ENCODE results near the gene IL20.
A peak's percentile ranks its signal among the peaks of the same experiment; 100 is the strongest.
"Not testable (repeated sequence)": the region's sequence is repeated elsewhere in the genome, so short reads cannot be mapped to it uniquely, and the experiment has no call there.

The IL20 gene

GRCh38 chr1:206843626-206844025 is 21.8 kb upstream of the IL20 start:
- no peak for DNase-seq (ENCODE audit: low spot score)

DNA sequence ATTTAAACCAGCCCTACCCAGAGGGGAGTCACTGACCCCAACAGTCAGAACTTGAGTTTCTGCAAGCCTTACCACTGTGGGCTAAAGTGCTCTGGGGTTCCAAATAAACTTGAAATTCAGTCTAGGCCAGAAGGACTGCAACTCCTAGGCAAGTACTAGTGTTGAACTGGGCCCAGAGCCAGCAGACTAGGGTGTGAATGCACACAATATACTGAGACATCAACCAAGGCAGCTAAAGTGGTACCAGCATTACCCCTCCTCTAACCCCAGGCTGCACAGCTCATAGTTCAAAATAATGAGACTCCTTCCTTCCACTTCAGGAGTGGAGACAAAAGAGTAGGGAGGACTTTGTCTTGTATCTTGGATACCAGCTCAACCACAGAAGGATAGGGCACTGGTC is 18.9 kb upstream of the IL20 start:
- no peak for DNase-seq (ENCODE audit: low spot score)

GRCh38 chr1:206847337-206847834 is 18.0 kb upstream of the IL20 start:
- no peak for DNase-seq (ENCODE audit: low spot score)

- DNase-seq (ENCODE audit: low spot score): no peak
Measured at GRCh38 chr1:206847946-206848345, 17.5 kb upstream of the IL20 start.

GRCh38 chr1:206850401-206850800 is 15.0 kb upstream of the IL20 start:
- no peak for DNase-seq (ENCODE audit: low spot score)

- DNase-seq (ENCODE audit: low spot score): no peak
Measured at GRCh38 chr1:206851341-206852010, 13.9 kb upstream of the IL20 start.

DNA sequence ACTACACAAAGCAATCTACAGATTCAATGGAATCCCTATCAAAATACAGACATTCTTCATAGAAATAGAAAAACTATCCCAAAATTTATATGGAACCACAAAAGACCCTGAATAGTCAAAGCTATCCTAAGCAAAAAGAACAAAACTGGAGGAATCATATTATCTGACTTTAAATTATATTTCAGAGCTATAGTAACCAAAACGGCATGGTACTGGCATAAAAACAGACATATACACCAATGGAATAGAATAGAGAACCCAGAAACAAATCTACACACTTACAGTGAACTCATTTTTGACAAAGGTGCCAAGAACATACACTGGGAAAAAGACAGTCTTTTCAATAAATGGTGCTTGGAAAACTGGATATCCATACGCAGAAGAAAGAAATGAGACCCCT is 12.8 kb upstream of the IL20 start:
- not testable (repeated sequence) for DNase-seq (ENCODE audit: low spot score)

DNA sequence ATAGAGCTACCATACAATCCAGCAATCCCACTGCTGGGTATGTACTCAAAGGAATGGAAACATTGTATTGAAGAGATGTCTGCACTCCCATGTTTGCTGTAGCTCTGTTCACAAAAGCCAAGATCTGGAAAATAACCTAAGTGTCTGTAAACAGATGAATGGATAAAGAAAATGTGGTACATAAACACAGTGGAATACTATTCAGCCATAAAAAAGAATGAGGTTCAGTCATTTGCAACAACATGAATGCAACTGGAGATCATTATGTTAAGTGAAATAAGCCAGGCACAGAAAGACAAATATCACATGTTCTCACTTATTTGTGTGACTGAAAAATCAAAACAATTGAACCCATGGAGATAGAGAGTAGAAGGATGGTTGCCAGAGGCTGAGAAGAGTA is 11.7 kb upstream of the IL20 start:
- DNase-seq (ENCODE audit: low spot score): not testable (repeated sequence)

GRCh38 chr1:206854401-206855129 is 10.9 kb upstream of the IL20 start:
- no peak for DNase-seq (ENCODE audit: low spot score)

GRCh38 chr1:206855859-206856258 is 9.6 kb upstream of the IL20 start:
- no peak for DNase-seq (ENCODE audit: low spot score)

DNA sequence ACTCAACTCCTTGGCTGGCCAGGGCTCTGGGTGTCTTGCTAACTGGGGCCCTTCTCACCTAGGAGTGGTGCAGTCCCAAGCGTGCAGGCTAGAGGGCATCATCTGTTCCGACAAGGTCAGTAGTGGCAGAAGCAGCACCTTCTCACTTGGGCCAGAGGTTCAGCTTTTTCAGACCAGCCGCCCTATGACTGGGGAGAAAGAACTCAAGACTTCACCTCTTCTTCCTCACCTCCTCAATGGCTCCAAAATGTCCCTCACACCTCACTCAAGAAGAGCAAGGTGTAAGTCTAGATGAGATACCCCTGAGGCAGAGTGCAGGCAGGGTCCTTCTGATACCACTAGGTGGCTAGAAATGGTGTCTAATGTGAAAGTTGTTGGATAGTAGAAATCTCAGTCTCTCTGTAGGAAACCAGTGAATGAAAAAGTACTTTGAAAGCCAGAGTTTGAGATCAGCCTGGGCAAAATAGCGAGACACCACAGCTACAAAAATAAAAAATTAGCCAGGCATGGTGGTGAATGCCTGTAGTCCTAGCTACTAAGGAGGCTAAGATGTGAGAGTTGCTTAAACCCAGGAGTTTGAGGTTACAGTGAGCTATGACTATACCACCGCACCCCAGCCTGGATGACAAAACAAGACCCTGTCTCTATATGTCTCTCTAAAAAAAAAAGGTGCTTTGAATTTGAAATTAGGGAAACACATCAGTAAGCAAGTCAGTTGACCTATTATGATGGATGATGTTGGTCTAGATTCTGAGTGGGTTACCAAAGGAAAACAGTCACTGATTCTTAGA is 8.6 kb upstream of the IL20 start:
- no peak for DNase-seq (ENCODE audit: low spot score)

DNA sequence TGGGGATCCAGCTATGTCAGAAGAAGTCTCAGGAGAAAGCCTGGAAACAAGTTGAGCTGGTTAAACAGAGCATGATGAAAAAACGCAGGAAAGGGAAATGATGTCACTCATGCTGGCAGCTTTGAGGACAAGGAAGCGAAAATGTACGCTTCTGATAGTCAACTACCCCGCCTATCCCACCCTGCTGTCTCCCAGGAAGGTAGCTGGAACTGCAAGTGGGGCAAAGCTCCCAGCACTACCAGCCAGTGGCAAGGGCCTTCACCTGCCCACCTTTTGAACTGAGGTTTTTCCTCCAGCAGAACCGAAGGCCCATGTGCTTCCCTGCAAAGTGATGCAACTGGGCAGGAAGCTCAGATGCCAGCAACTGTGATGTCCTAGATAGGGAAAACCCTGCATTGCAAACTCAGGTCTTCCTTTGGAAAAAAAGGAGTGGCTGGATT is 6.3 kb upstream of the IL20 start:
- DNase-seq (ENCODE audit: low spot score): peak; percentile 10

- no peak for DNase-seq (ENCODE audit: low spot score)
Measured at GRCh38 chr1:206860165-206860564, 5.3 kb upstream of the IL20 start.

DNA sequence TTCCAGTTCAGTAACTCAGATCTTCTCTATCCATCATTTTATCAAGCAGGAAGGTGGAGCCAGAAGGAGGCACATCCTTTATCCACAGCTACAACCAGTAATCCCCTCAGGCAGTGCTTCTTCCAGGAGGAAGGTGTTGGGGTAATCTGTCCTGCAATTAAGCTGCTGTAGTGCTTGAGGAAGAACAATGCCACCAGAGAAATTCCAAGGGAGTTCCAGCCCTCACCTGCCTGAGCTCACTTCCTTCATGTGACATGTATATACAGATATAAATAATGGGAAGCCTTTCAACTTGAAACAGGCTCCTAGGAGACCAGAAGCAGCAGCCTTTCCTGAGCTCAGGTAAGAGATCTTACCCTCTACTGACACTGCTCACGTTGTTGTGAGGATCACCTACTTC is 2.2 kb upstream of the IL20 start:
- no peak for DNase-seq (ENCODE audit: low spot score)

- no peak for DNase-seq (ENCODE audit: low spot score)
Measured at GRCh38 chr1:206866062-206866461, 639 bp downstream of the IL20 start.

- no peak for DNase-seq (ENCODE audit: low spot score)
Measured at GRCh38 chr1:206867239-206867638, 1.8 kb downstream of the IL20 start.

DNA sequence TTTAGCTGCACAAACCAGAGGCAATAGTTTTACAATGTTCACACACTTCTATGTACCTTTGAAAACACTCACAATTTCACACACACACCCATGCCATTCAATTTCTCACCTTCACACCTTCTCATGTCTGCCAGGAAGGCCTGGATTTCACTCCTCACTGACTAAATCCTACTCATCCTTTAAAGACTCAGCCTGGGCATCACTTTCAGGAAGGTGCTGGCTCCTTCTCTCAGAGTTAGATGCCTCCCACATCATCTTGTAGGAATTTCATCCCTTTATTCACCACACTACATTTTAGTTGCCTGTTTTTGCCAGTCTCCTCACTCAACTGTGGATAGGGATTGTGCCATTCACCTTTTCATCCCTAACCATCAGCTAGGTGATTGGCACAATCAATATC is 2.3 kb downstream of the IL20 start:
- no peak for DNase-seq (ENCODE audit: low spot score)

DNA sequence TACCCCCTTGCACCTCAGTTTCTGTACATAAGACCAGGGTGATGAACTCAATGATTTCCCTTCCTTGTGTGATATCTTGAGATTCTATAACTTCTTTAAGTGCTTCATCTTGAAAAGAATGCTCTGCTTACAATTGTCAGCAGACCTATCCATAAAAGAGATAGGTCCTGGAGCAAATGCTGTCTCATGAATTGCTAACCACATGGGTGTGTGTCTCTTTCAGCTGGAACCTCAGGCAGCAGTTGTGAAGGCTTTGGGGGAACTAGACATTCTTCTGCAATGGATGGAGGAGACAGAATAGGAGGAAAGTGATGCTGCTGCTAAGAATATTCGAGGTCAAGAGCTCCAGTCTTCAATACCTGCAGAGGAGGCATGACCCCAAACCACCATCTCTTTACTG is 2.8 kb downstream of the IL20 start:
- no peak for DNase-seq (ENCODE audit: low spot score)

GRCh38 chr1:206872139-206872538 is 6.7 kb downstream of the IL20 start:
- DNase-seq (ENCODE audit: low spot score): no peak

DNA sequence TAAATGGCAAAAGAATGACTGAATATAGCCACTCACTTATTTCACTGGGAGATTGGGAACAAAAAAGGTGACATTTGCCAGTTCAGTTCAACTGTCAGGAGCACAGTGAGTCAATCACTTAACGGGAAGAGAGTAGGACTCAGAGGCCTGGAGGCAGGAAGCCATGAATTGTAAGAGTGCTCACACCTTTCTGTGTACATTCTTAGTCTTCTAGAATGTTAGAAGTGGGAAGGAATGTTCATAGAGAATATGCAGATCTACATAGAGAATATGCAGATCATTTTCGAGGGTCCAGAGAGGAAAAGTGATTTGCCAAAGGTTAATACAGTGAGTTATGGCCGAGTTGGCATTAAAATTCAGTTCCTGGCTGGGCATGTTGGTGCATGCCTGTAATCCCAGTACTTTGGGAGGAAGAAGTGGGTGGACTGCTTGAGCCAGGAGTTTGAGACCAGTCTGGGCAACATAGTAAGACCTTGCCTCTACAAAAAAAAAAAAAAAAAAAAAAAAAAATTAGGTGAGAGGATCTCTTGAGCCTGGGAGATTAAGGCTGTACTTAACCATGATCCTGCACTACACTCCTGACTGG is 8.3 kb downstream of the IL20 start:
- DNase-seq (ENCODE audit: low spot score): no peak

GRCh38 chr1:206875752-206876377 is 10.4 kb downstream of the IL20 start:
- no peak for DNase-seq (ENCODE audit: low spot score)

DNA sequence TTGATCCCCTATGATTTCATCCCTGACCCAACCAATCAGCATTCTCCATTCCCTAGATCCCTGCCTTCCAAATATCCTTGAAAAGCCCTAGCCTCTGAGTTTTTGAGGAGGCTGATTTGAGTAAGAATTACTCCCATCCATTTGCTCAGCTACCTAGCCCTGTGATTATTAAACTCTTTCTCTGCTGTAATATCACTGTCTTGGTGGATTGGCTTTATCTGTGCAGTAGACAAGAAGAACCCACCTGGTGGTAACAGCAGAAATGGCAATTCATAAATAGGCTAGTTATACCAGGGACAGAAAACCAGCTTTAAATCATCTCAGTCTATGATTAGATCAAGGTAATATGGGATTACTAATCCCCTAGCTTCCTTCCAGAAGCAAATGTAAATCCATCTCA is 13.0 kb downstream of the IL20 start:
- DNase-seq (ENCODE audit: low spot score): no peak
